Pancreas (tissue), 10 donors: Measurements from ENCODE around the gene ABCG2. TPM values are rescaled to one million over a fixed set of nuclear protein-coding genes. Genes with fewer than 3 reads are reported as not detected.

ENCODE experiments used
- ATAC-seq, 4 donors: fragments of 200-7000 bp; cut with Tn5 transposase; one replicate each; pipeline versions ENCODE4 v1.8.0 to v1.9.1; 2020; ENCODE audit warnings: mild to moderate bottlenecking in 4 of 4, moderate library complexity in 4 of 4
- DNase-seq, 6 donors: peaks; one replicate each; pipeline ENCODE4 v3.0.0-alpha.2; 2020
- FAIRE-seq: peaks from 2 replicates; lab custom pipeline; 2012; peaks lifted over from hg19 to GRCh38; lab: Jason Lieb, UNC
- H3K27ac ChIP-seq, 4 donors: fragments of 200-600 bp; sonication (generic); 1 replicate in 3 of 4; 2 replicates in 1 of 4; pipeline versions ENCODE4 v1.5.0 to v1.8.0; 2020
- H3K27me3 ChIP-seq, 4 donors: fragments of 200-600 bp; one replicate each; pipeline ENCODE4 v1.8.0; 2021
- H3K36me3 ChIP-seq, 3 donors: fragments of 200-600 bp; sonication (generic) in 1 of 3; one replicate each; pipeline versions ENCODE4 v1.5.0 to v1.8.0; 2020 to 2021
- H3K4me1 ChIP-seq, 3 donors: fragments of 200-600 bp; one replicate each; pipeline ENCODE4 v1.8.0; 2021
- H3K4me3 ChIP-seq, 4 donors: fragments of 200-600 bp; sonication (generic) in 2 of 4; one replicate each; pipeline versions ENCODE4 v1.5.0 to v1.8.0; 2020 to 2021
- H3K9me3 ChIP-seq, 4 donors: fragments of 200-600 bp; one replicate each; pipeline ENCODE4 v1.8.0; 2021
- CTCF ChIP-seq, 4 donors: fragments of 200-600 bp; sonication (generic) in 3 of 4; IDR thresholded peaks; one replicate each; pipeline versions ENCODE4 v1.5.0 to v1.8.0; 2021; ENCODE audit warnings: antibody characterized with exemption in 4 of 4
- WGBS, 2 donors: extraction: QIAGEN DNeasy Blood & Tissue Kit; methylation state at CpG; one replicate each; pipeline ENCODE4 v1.1.7; 2013; 5-methylcytosine and 5-hydroxymethylcytosine counted together
- intact Hi-C, 3 donors: fragments of 100-400 bp; cut with DNase I; formaldehyde crosslinking; loops; one replicate each; pipeline versions ENCODE4 v1.11.1 to v1.14.2; 2022
- polyA plus RNA-seq, 2 donors: library from polyadenylated mRNA; stranded (reverse); fragments of 200-250 nt; gene quantifications; one replicate each; pipeline ENCODE4 v1.2.3, GENCODE V29; 2013
- total RNA-seq, 6 donors: library from RNA; stranded (reverse); fragmentation: NEBNext Ultra II Directional in 4 of 6; extraction: Animal tissue kit (Norgen Biotek cat#: 25700) in 4 of 6; gene quantifications; one replicate each; pipeline versions ENCODE4 v1.2.1 to v1.2.4, GENCODE V29; 2021 to 2023
- donor health status: healthy with polysubstance abuse.
- donor health status: DM: no; HTN: no; CAD: no; lungs with moderate emphysema.
- donor health status: DM: no; HTN: no; CAD: no.
- donor health status: control.
- donor health status: control.
- donor health status: Bipolar disorder and iron deficiency.
- donor health status: DM: yes; HTN: yes; CAD: no.
- donor health status: DM: no; HTN: no; CAD: no.
- donor health status: DM: no; HTN: no; CAD: no.
- donor health status: DM: yes; HTN: yes; CAD: no.

The ABCG2 gene
- total and polyA plus RNA-seq, 8 donors, result 0.23 to 0.97 (median 0.45) TPM

DNA sequence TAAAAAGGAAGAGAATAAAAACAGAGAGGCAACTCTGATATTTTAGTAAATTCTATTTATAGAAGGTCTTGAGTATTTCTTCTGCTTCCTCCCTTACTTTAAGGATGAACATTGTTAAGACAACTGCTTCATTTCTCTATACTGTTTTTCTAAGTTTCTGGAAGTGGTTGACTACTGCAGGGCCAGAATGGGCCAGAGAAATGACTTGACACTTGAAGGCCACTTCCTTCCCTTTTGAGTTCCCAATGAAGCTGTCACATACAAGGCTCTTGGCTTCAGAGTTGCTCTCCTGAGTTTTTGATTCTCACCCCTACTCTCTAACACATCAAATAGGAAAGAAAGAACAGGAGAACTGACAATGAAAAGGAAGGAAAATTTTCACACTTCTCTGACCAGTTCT lies 113.4 kb downstream of the ABCG2 start:
- Histone ChIP-seq H3K27ac (no peak overlapping the region), H3K4me1 (peaks cover 0 to 6% (median 3%) of the 10 kb centered on the region in 3 donors), H3K4me3 (no peak overlapping the region), H3K9me3 (no peaks in the 10 kb centered on the region), H3K27me3 (no peaks in the 10 kb centered on the region), H3K36me3 (peaks cover 0 to 42% (median 0%) of the 10 kb centered on the region in 3 donors)
- no peak for FAIRE-seq
- DNase-seq, result no peak
- intact Hi-C loops, result no loop called here
- no peak for TF ChIP-seq CTCF (IDR thresholded peaks at IDR 0.05)
- no peak for ATAC-seq

DNA sequence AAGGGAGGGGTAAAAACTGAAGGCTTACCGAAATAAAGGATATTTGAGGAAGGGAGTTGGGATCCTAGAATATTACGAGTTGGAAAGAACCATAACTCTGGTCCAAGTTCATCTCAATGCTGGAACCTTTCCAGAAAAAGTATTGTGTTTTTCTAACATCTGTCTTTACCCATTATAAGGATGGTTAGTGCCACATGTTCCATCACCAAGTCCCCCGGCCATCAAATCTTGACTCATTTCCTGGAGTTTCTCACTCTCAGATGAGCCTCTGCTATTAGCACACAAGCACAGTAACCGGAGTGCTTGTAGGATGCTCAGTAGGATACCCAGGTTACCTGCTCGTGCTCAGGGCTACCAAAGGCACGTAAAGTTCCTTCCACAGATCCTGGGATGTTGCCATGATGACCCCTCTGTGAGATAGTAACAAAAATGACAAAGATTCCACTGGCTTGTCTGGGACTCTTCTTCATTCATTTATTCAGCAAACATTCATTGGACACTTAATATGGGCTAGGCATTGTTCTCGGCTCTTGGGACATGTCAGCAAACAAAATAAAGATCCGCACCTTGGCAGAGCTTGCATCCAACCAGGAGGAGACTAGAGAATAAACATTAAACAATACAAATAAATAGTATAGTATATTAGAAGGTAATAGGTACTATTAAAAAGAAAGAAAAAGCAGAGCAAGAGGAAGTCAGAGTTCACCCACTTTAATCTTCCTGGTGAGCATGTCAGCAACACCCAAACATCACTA lies 114.7 kb downstream of the ABCG2 start:
- 94% methylated on average over 8 of the region's 8 CpGs for WGBS, 2 donors
- H3K36me3 ChIP-seq, result peaks cover 0 to 40% (median 0%) of the 10 kb centered on the region in 3 donors
- ATAC-seq, result no peak

DNA sequence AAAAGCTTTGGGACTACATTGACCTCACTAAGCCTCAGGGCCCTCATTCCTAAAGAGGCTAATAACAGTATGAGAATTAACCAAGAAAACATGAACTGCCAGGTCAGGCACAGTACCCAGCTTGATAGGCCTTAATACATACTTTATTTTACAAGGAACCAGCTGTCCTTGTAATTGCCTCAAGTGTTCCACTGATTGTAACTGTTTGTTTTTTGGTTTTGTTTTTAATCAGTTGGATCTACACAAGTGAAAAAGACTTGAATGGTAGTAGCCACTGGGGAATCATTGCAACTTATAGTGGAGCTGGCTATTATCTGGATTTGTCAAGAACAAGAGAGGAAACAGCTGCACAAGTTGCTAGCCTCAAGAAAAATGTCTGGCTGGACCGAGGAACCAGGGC lies 115.4 kb downstream of the ABCG2 start:
- FAIRE-seq, result no peak
- Histone ChIP-seq H3K4me3 (no peak overlapping the region), H3K27ac (no peak overlapping the region), H3K4me1 (peaks cover 0 to 6% (median 3%) of the 10 kb centered on the region in 3 donors), H3K9me3 (no peaks in the 10 kb centered on the region), H3K27me3 (no peaks in the 10 kb centered on the region), H3K36me3 (peaks cover 0 to 40% (median 1%) of the 10 kb centered on the region in 3 donors)
- 38 to 47% methylated on average over 1 of the region's 1 CpG for WGBS, 2 donors
- intact Hi-C loops, result no loop called here
- DNase-seq, result no peak
- ATAC-seq, result no peak
- no peak for TF ChIP-seq CTCF (IDR thresholded peaks at IDR 0.05)

More for the DNA sequence above, 114.7 kb downstream of the ABCG2 start:
- Histone ChIP-seq H3K4me1 (peaks cover 0 to 6% (median 3%) of the 10 kb centered on the region in 3 donors), H3K9me3 (no peaks in the 10 kb centered on the region), H3K27ac (no peak overlapping the region), H3K4me3 (no peak overlapping the region), H3K27me3 (no peaks in the 10 kb centered on the region)
- intact Hi-C loops, result no loop called here
- TF ChIP-seq CTCF (IDR thresholded peaks at IDR 0.05), result no peak
- no peak for FAIRE-seq
- no peak for DNase-seq

GRCh38 chr4:88041626-88042025 lies 116.8 kb downstream of the ABCG2 start:
- WGBS, 2 donors, result 22 to 27% methylated on average over 2 of the region's 2 CpGs
- intact Hi-C loops, result no loop called here
- FAIRE-seq, result no peak
- peak; percentile 67 to 88 (median 82) for ATAC-seq
- H3K36me3 ChIP-seq, result peaks cover 0 to 28% (median 5%) of the 10 kb centered on the region in 3 donors
- DNase-seq, result peak in 2 of 6 donors; percentile 16 to 23
- no peak overlapping the region for H3K27ac ChIP-seq
- TF ChIP-seq CTCF (IDR thresholded peaks at IDR 0.05), result no peak
- no peaks in the 10 kb centered on the region for H3K27me3 ChIP-seq
- H3K4me3 ChIP-seq, result no peak overlapping the region
- H3K9me3 ChIP-seq, result no peaks in the 10 kb centered on the region
- H3K4me1 ChIP-seq, result peaks cover 0 to 6% (median 3%) of the 10 kb centered on the region in 3 donors

- no peak overlapping the region for H3K27ac ChIP-seq
- no peak for FAIRE-seq
- 80 to 81% methylated on average over 3 of the region's 3 CpGs for whole genome bisulfite sequencing, 2 donors
- no peak overlapping the region for H3K4me3 ChIP-seq
- TF ChIP-seq CTCF (IDR thresholded peaks at IDR 0.05), result no peak
- no peaks in the 10 kb centered on the region for H3K27me3 ChIP-seq
- DNase-seq, result no peak
- peaks cover 0 to 6% (median 3%) of the 10 kb centered on the region in 3 donors for H3K4me1 ChIP-seq
- H3K36me3 ChIP-seq, result peaks cover 0 to 27% (median 7%) of the 10 kb centered on the region in 3 donors
- no peak for ATAC-seq
- intact Hi-C loops, result no loop called here
- no peaks in the 10 kb centered on the region for H3K9me3 ChIP-seq
Observed at GRCh38 chr4:88040707-88041106, 117.7 kb downstream of the ABCG2 start.
